HTR-8/SVneo (cell line): Measurements from ENCODE around the gene LIG1.
"Not testable (repeated sequence)": the region's sequence is repeated elsewhere in the genome, so short reads cannot be mapped to it uniquely, and the experiment has no call there.

ENCODE experiments used
- DNase-seq: peaks from one replicate; pipeline ENCODE4 v3.0.0; 2011; ENCODE audit warnings: low spot score, mixed read lengths; ENCODE audit not compliant: insufficient read length
- FAIRE-seq: peaks from 2 replicates; lab custom pipeline; 2011; peaks lifted over from hg19 to GRCh38; lab: Jason Lieb, UNC

The LIG1 gene

GRCh38 chr19:48123907-48124651 is 46.1 kb downstream of the LIG1 start:
- FAIRE-seq, result no peak
- DNase-seq, result no peak

- no peak for DNase-seq
- no peak for FAIRE-seq
Measured at GRCh38 chr19:48122421-48122820, 47.7 kb downstream of the LIG1 start.

GRCh38 chr19:48121909-48122371 is 48.2 kb downstream of the LIG1 start:
- no peak for FAIRE-seq
- DNase-seq, result no peak

- DNase-seq (no peak), FAIRE-seq (no peak)
Measured at GRCh38 chr19:48121066-48121465, 49.1 kb downstream of the LIG1 start.

GRCh38 chr19:48120505-48120904 is 49.6 kb downstream of the LIG1 start:
- DNase-seq (no peak), FAIRE-seq (no peak)

GRCh38 chr19:48118131-48118517 is 52.0 kb downstream of the LIG1 start:
- no peak for FAIRE-seq
- no peak for DNase-seq

GRCh38 chr19:48117515-48118130 is 52.5 kb downstream of the LIG1 start:
- FAIRE-seq (no peak), DNase-seq (no peak)

- DNase-seq (no peak), FAIRE-seq (no peak)
Measured at GRCh38 chr19:48113190-48113917, 56.8 kb downstream of the LIG1 start.

GRCh38 chr19:48111280-48111679 is 58.9 kb downstream of the LIG1 start:
- FAIRE-seq (no peak), DNase-seq (no peak)

GRCh38 chr19:48110350-48110966 is 59.7 kb downstream of the LIG1 start, which contains the start of gene PLA2G4C:
TSS of gene PLA2G4C (minus strand) at chr19:48110817. CDS start at chr19:48106529, 4,288 bp downstream.
- FAIRE-seq, result no peak

GRCh38 chr19:48108997-48109782 is 61.0 kb downstream of the LIG1 start:
- DNase-seq (no peak), FAIRE-seq (no peak)

More at GRCh38 chr19:48110350-48110966, 59.7 kb downstream of the LIG1 start, which contains the start of gene PLA2G4C:
- DNase-seq, result peak; percentile 98

- FAIRE-seq, result no peak
Measured at GRCh38 chr19:48103922-48104321, 66.2 kb downstream of the LIG1 start.

GRCh38 chr19:48102870-48103751 is 67.0 kb downstream of the LIG1 start:
- FAIRE-seq (no peak), DNase-seq (peak; percentile 69)

More at GRCh38 chr19:48103922-48104321, 66.2 kb downstream of the LIG1 start:
- no peak for DNase-seq

GRCh38 chr19:48095612-48096175 is 74.5 kb downstream of the LIG1 start:
- FAIRE-seq (no peak), DNase-seq (no peak)

- FAIRE-seq (no peak), DNase-seq (no peak)
Measured at GRCh38 chr19:48094855-48095203, 75.3 kb downstream of the LIG1 start.

- DNase-seq, result no peak
- no peak for FAIRE-seq
Measured at GRCh38 chr19:48094129-48094854, 75.9 kb downstream of the LIG1 start.

GRCh38 chr19:48091111-48091718 is 78.9 kb downstream of the LIG1 start:
- not testable (repeated sequence) for DNase-seq, FAIRE-seq
